Testis (tissue), 2 donors: Measurements from ENCODE around the gene CAMTA1.

Experiments
- CTCF ChIP-seq, 3 experiments: fragments of 450-650 bp in 2 of 3; fragments of 200-600 bp in 1 of 3; sonication (generic) in 1 of 3; IDR thresholded peaks; one replicate each; pipeline ENCODE4 v1.5.1; 2016 to 2019; ENCODE audit warnings: antibody characterized with exemption in 3 of 3, mild to moderate bottlenecking in 2 of 3, moderate library complexity in 1 of 3
- POLR2A ChIP-seq: fragments of 450-650 bp; IDR thresholded peaks from one replicate; pipeline ENCODE4 v1.6.1; 2017; ENCODE audit warnings: antibody characterized with exemption, mild to moderate bottlenecking, moderate library complexity

- TF ChIP-seq CTCF (IDR thresholded peaks at IDR 0.05) (no peak), POLR2A (no peak)
Measured at GRCh38 chr1:7589080-7589735, 804.0 kb downstream of the CAMTA1 start.
